ENCODE data around the gene THPO.

THPO gene

DNA sequence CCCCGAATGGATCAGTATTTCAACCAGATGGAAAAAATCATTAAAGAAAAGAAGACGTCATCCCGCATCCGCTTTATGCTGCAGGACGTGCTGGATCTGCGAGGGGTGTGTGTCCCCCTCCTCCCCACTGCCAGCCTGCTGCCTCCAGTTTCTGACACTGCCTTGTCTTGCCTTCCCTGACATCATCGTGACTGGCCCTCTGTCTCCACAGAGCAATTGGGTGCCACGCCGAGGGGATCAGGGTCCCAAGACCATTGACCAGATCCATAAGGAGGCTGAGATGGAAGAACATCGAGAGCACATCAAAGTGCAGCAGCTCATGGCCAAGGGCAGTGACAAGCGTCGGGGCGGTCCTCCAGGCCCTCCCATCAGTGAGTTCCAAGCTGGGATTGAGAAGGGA is 52.7 kb downstream of the THPO start:
- H3K79me2 ChIP-seq (ENCODE audit: control insufficient read depth, insufficient read depth, low read length): peaks cover 15% of the 10 kb centered on the region
- no peak overlapping the region for H2BK120ac ChIP-seq (ENCODE audit: low read depth, low read length)
- H3K4ac ChIP-seq (ENCODE audit: low read depth, low read length): no peak overlapping the region
- no peak overlapping the region for H4K8ac ChIP-seq (ENCODE audit: low read depth, low read length)
- no peak overlapping the region for H4K5ac ChIP-seq (ENCODE audit: low read length)
- H3K4me2 ChIP-seq (ENCODE audit: low read length): no peak overlapping the region
- no peak overlapping the region for H3K9ac ChIP-seq (ENCODE audit: low read length)
- H2BK15ac ChIP-seq (replicated peaks; ENCODE audit: low read depth): no peak overlapping the region
- H2BK5ac ChIP-seq (ENCODE audit: low read length): no peak overlapping the region
- no peaks in the 10 kb centered on the region for H3K4me1 ChIP-seq (ENCODE audit: control insufficient read depth, low read depth, low read length)
- DNase-seq: no peak
- WGBS (ENCODE audit: extremely low coverage, insufficient coverage, low lambda C conversion rate): no CpG with 5 or more reads among the region's 13 CpGs
- no peak overlapping the region for H3K56ac ChIP-seq (ENCODE audit: low read length)
- H3K27me3 ChIP-seq (ENCODE audit: insufficient read depth, low read length, poor library complexity): no peaks in the 10 kb centered on the region
- H3K23ac ChIP-seq (ENCODE audit: low read length): no peak overlapping the region
- H3K79me1 ChIP-seq (ENCODE audit: low read length): peaks cover 21% of the 10 kb centered on the region
- H3K4me3 ChIP-seq (ENCODE audit: low read length): no peak overlapping the region
- no peak overlapping the region for H2AK5ac ChIP-seq (ENCODE audit: low read length)
- H3K27ac ChIP-seq (ENCODE audit: low read depth, low read length): no peak overlapping the region
- H3K18ac ChIP-seq (ENCODE audit: low read length): no peak overlapping the region
- peaks cover 54% of the 10 kb centered on the region for H3K36me3 ChIP-seq (ENCODE audit: control insufficient read depth, insufficient read depth, low read length)

DNA sequence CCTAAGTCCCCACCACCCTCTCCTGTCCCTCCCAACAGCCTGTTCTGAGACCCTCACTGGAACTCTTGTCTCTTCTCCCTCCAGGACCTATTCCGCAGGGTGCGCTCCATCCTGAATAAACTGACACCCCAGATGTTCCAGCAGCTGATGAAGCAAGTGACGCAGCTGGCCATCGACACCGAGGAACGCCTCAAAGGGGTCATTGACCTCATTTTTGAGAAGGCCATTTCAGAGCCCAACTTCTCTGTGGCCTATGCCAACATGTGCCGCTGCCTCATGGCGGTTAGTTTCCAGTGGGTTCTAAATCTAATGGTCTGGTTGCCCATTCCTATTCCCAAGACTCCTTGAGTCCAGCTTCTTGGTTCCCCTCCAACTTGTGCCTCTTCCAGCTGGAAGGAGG is 54.3 kb downstream of the THPO start:
- Histone ChIP-seq H3K9ac (ENCODE audit: low read length) (no peak overlapping the region), H2BK120ac (ENCODE audit: low read depth, low read length) (no peak overlapping the region), H4K5ac (ENCODE audit: low read length) (no peak overlapping the region), H3K79me2 (ENCODE audit: control insufficient read depth, insufficient read depth, low read length) (peaks cover 28% of the 10 kb centered on the region), H3K36me3 (ENCODE audit: control insufficient read depth, insufficient read depth, low read length) (peaks cover 52% of the 10 kb centered on the region), H3K79me1 (ENCODE audit: low read length) (peaks cover 27% of the 10 kb centered on the region), H2BK5ac (ENCODE audit: low read length) (no peak overlapping the region), H2AK5ac (ENCODE audit: low read length) (no peak overlapping the region), H3K4ac (ENCODE audit: low read depth, low read length) (no peak overlapping the region), H3K4me2 (ENCODE audit: low read length) (no peak overlapping the region), H2BK15ac (replicated peaks; ENCODE audit: low read depth) (no peak overlapping the region), H3K56ac (ENCODE audit: low read length) (no peak overlapping the region), H3K27ac (ENCODE audit: low read depth, low read length) (no peak overlapping the region), H3K23ac (ENCODE audit: low read length) (no peak overlapping the region), H3K18ac (ENCODE audit: low read length) (no peak overlapping the region), H3K27me3 (ENCODE audit: insufficient read depth, low read length, poor library complexity) (no peaks in the 10 kb centered on the region), H3K4me3 (ENCODE audit: low read length) (no peak overlapping the region), H3K4me1 (ENCODE audit: control insufficient read depth, low read depth, low read length) (no peaks in the 10 kb centered on the region), H4K8ac (ENCODE audit: low read depth, low read length) (no peak overlapping the region)
- no peak for DNase-seq
- no CpG with 5 or more reads among the region's 8 CpGs for WGBS (ENCODE audit: extremely low coverage, insufficient coverage, low lambda C conversion rate)

- Histone ChIP-seq H3K79me1 (ENCODE audit: low read length) (peaks cover 24% of the 10 kb centered on the region), H2BK15ac (replicated peaks; ENCODE audit: low read depth) (no peak overlapping the region), H3K4me3 (ENCODE audit: low read length) (no peak overlapping the region), H3K27ac (ENCODE audit: low read depth, low read length) (no peak overlapping the region), H3K23ac (ENCODE audit: low read length) (no peak overlapping the region), H3K36me3 (ENCODE audit: control insufficient read depth, insufficient read depth, low read length) (peaks cover 48% of the 10 kb centered on the region), H4K8ac (ENCODE audit: low read depth, low read length) (no peak overlapping the region), H3K4me1 (ENCODE audit: control insufficient read depth, low read depth, low read length) (no peaks in the 10 kb centered on the region), H2BK5ac (ENCODE audit: low read length) (no peak overlapping the region), H3K9ac (ENCODE audit: low read length) (no peak overlapping the region), H3K27me3 (ENCODE audit: insufficient read depth, low read length, poor library complexity) (no peaks in the 10 kb centered on the region), H3K18ac (ENCODE audit: low read length) (no peak overlapping the region), H3K4ac (ENCODE audit: low read depth, low read length) (no peak overlapping the region), H3K56ac (ENCODE audit: low read length) (no peak overlapping the region), H4K5ac (ENCODE audit: low read length) (no peak overlapping the region), H2AK5ac (ENCODE audit: low read length) (no peak overlapping the region), H2BK120ac (ENCODE audit: low read depth, low read length) (no peak overlapping the region), H3K79me2 (ENCODE audit: control insufficient read depth, insufficient read depth, low read length) (peaks cover 35% of the 10 kb centered on the region), H3K4me2 (ENCODE audit: low read length) (no peak overlapping the region)
- no CpG with 5 or more reads among the region's 20 CpGs for WGBS (ENCODE audit: extremely low coverage, insufficient coverage, low lambda C conversion rate)
- no peak for DNase-seq
These were observed 55.1 kb downstream of the THPO start for GRCh38 chr3:184322731-184323487.

Small RNAs within 50 kb of the gene (small RNA-seq; reads per million reads assigned to genes)
- gene SNORD66 (ENCODE audit: insufficient read depth): 399 reads per million, percentile 98 among the genes with 10 or more reads in this experiment

Data from mesendoderm (in vitro differentiated cells).